T-helper 17 cell (primary cell): ENCODE results near the gene GALNT1. TPM values are rescaled to one million over a fixed set of nuclear protein-coding genes. Genes with fewer than 3 reads are reported as not detected.
A peak's percentile ranks its signal among the peaks of the same experiment; 100 is the strongest.

ENCODE experiments used
- ATAC-seq: fragments of 150-1000 bp; cut with Tn5 transposase; 2 replicates; pipeline ENCODE4 v1.10.0; 2021; ENCODE audit warnings: mild to moderate bottlenecking, moderate library complexity
- DNase-seq, 3 donors: peaks; one replicate each; pipeline versions ENCODE4 v3.0.0 to v3.0.0-alpha.2; 2020 to 2021
- H3K9me3 ChIP-seq: one replicate; pipeline ENCODE4 v1.7.0; 2013; ENCODE audit warnings: low read length, mild to moderate bottlenecking; ENCODE audit not compliant: control insufficient read depth, poor library complexity, severe bottlenecking
- H3K27ac Mint-ChIP-seq: one replicate; pipeline ENCODE4 v1.8.0; 2022; ENCODE audit warnings: mild to moderate bottlenecking, moderate library complexity, mixed read lengths
- H3K27me3 Mint-ChIP-seq: one replicate; pipeline ENCODE4 v1.8.0; 2022; ENCODE audit warnings: mixed read lengths
- H3K36me3 Mint-ChIP-seq: one replicate; pipeline ENCODE4 v1.8.0; 2022; ENCODE audit warnings: low read depth, mixed read lengths
- H3K4me1 Mint-ChIP-seq: one replicate; pipeline ENCODE4 v1.8.0; 2022; ENCODE audit warnings: mild to moderate bottlenecking, mixed read lengths
- H3K4me3 Mint-ChIP-seq: one replicate; pipeline ENCODE4 v1.8.0; 2022; ENCODE audit warnings: mild to moderate bottlenecking, moderate library complexity, mixed read lengths
- total RNA-seq, 4 donors: library from RNA in 2 of 4; stranded (reverse) in 2 of 4; gene quantifications; one replicate each; pipeline ENCODE4 v1.2.3 and lab custom pipeline; 2022 to 2026

The GALNT1 gene
- total RNA-seq, 2 donors from 2014 or later, result 23.7 to 28.3 TPM

- H3K4me3 Mint-ChIP-seq, result peak overlapping the region; percentile 25
- DNase-seq (no peak), ATAC-seq (no peak)
- no peak overlapping the region for H3K27ac Mint-ChIP-seq
- peaks cover 20% of the 10 kb centered on the region for H3K4me1 Mint-ChIP-seq
- no peaks in the 10 kb centered on the region for H3K9me3 ChIP-seq
- H3K36me3 Mint-ChIP-seq, result peaks cover 5% of the 10 kb centered on the region
- no peaks in the 10 kb centered on the region for H3K27me3 Mint-ChIP-seq
These were observed 8.0 kb downstream of the GALNT1 start for GRCh38 chr18:35589546-35589945.

- DNase-seq, result no peak
- no peak for ATAC-seq
- Mint-ChIP-seq H3K4me3 (no peak overlapping the region), H3K27me3 (no peaks in the 10 kb centered on the region), H3K4me1 (peaks cover 20% of the 10 kb centered on the region), H3K27ac (no peak overlapping the region), H3K36me3 (peaks cover 5% of the 10 kb centered on the region)
- H3K9me3 ChIP-seq, result no peaks in the 10 kb centered on the region
These were observed 9.4 kb downstream of the GALNT1 start for GRCh38 chr18:35590935-35591334.

GRCh38 chr18:35592298-35592697, 10.8 kb downstream of the GALNT1 start:
- no peaks in the 10 kb centered on the region for H3K9me3 ChIP-seq
- peaks cover 5% of the 10 kb centered on the region for H3K36me3 Mint-ChIP-seq
- ATAC-seq (peak; percentile 37), DNase-seq (no peak)
- H3K27ac Mint-ChIP-seq, result no peak overlapping the region
- H3K27me3 Mint-ChIP-seq, result no peaks in the 10 kb centered on the region
- no peak overlapping the region for H3K4me3 Mint-ChIP-seq
- H3K4me1 Mint-ChIP-seq, result peaks cover 17% of the 10 kb centered on the region

- Mint-ChIP-seq H3K4me3 (no peak overlapping the region), H3K27me3 (no peaks in the 10 kb centered on the region), H3K27ac (no peak overlapping the region), H3K36me3 (peaks cover 3% of the 10 kb centered on the region), H3K4me1 (peaks cover 15% of the 10 kb centered on the region)
- no peaks in the 10 kb centered on the region for H3K9me3 ChIP-seq
- DNase-seq (no peak), ATAC-seq (no peak)
These were observed 12.3 kb downstream of the GALNT1 start for GRCh38 chr18:35593859-35594258.

- peaks cover 2% of the 10 kb centered on the region for H3K36me3 Mint-ChIP-seq
- ATAC-seq (no peak), DNase-seq (no peak)
- peaks cover 10% of the 10 kb centered on the region for H3K4me1 Mint-ChIP-seq
- H3K9me3 ChIP-seq, result peaks cover 9% of the 10 kb centered on the region
- H3K27ac Mint-ChIP-seq, result no peak overlapping the region
- H3K27me3 Mint-ChIP-seq, result no peaks in the 10 kb centered on the region
- H3K4me3 Mint-ChIP-seq, result no peak overlapping the region
These were observed 16.2 kb downstream of the GALNT1 start for GRCh38 chr18:35597758-35598157.

GRCh38 chr18:35602193-35602820, 20.8 kb downstream of the GALNT1 start:
- Mint-ChIP-seq H3K4me3 (no peak overlapping the region), H3K4me1 (peaks cover 7% of the 10 kb centered on the region), H3K27me3 (no peaks in the 10 kb centered on the region), H3K27ac (no peak overlapping the region), H3K36me3 (peaks cover 2% of the 10 kb centered on the region)
- no peak for ATAC-seq
- H3K9me3 ChIP-seq, result peaks cover 9% of the 10 kb centered on the region
- DNase-seq, result no peak

GRCh38 chr18:35603008-35603407, 21.5 kb downstream of the GALNT1 start:
- peaks cover 2% of the 10 kb centered on the region for H3K36me3 Mint-ChIP-seq

GRCh38 chr18:35603528-35603927, 22.0 kb downstream of the GALNT1 start:
- ATAC-seq (no peak), DNase-seq (no peak)
- H3K36me3 Mint-ChIP-seq, result no peaks in the 10 kb centered on the region
- H3K4me1 Mint-ChIP-seq, result peaks cover 12% of the 10 kb centered on the region
- no peak overlapping the region for H3K27ac Mint-ChIP-seq
- peaks cover 9% of the 10 kb centered on the region for H3K9me3 ChIP-seq
- no peaks in the 10 kb centered on the region for H3K27me3 Mint-ChIP-seq
- no peak overlapping the region for H3K4me3 Mint-ChIP-seq

More at GRCh38 chr18:35603008-35603407, 21.5 kb downstream of the GALNT1 start:
- no peak overlapping the region for H3K27ac Mint-ChIP-seq
- no peak overlapping the region for H3K4me3 Mint-ChIP-seq
- H3K4me1 Mint-ChIP-seq, result peaks cover 10% of the 10 kb centered on the region
- no peaks in the 10 kb centered on the region for H3K27me3 Mint-ChIP-seq
- H3K9me3 ChIP-seq, result peaks cover 9% of the 10 kb centered on the region
- no peak for ATAC-seq
- no peak for DNase-seq

- no peaks in the 10 kb centered on the region for H3K36me3 Mint-ChIP-seq
- no peak overlapping the region for H3K27ac Mint-ChIP-seq
- no peak overlapping the region for H3K4me3 Mint-ChIP-seq
- H3K4me1 Mint-ChIP-seq, result peaks cover 12% of the 10 kb centered on the region
- DNase-seq (no peak), ATAC-seq (no peak)
- H3K9me3 ChIP-seq, result peaks cover 9% of the 10 kb centered on the region
- H3K27me3 Mint-ChIP-seq, result no peaks in the 10 kb centered on the region
These were observed 22.8 kb downstream of the GALNT1 start for GRCh38 chr18:35604369-35604768.

GRCh38 chr18:35605686-35606417, 24.3 kb downstream of the GALNT1 start:
- peaks cover 12% of the 10 kb centered on the region for H3K4me1 Mint-ChIP-seq
- H3K27ac Mint-ChIP-seq, result peak overlapping the region; percentile 17
- H3K9me3 ChIP-seq, result peaks cover 9% of the 10 kb centered on the region
- DNase-seq (no peak), ATAC-seq (peak; percentile 32)
- no peak overlapping the region for H3K4me3 Mint-ChIP-seq
- H3K36me3 Mint-ChIP-seq, result no peaks in the 10 kb centered on the region
- no peaks in the 10 kb centered on the region for H3K27me3 Mint-ChIP-seq

- DNase-seq, result no peak
These were observed 27.7 kb downstream of the GALNT1 start for GRCh38 chr18:35609236-35609635.

GRCh38 chr18:35610089-35610488, 28.5 kb downstream of the GALNT1 start:
- no peaks in the 10 kb centered on the region for H3K9me3 ChIP-seq
- DNase-seq (no peak), ATAC-seq (no peak)
- Mint-ChIP-seq H3K27me3 (no peaks in the 10 kb centered on the region), H3K4me3 (no peak overlapping the region), H3K36me3 (no peaks in the 10 kb centered on the region), H3K4me1 (peaks cover 12% of the 10 kb centered on the region), H3K27ac (no peak overlapping the region)

More at GRCh38 chr18:35609236-35609635, 27.7 kb downstream of the GALNT1 start:
- Mint-ChIP-seq H3K4me1 (peaks cover 12% of the 10 kb centered on the region), H3K27me3 (no peaks in the 10 kb centered on the region), H3K36me3 (no peaks in the 10 kb centered on the region), H3K27ac (no peak overlapping the region), H3K4me3 (no peak overlapping the region)
- no peak for ATAC-seq
- no peaks in the 10 kb centered on the region for H3K9me3 ChIP-seq

- no peak overlapping the region for H3K4me3 Mint-ChIP-seq
- ATAC-seq (no peak), DNase-seq (no peak)
- H3K4me1 Mint-ChIP-seq, result peaks cover 15% of the 10 kb centered on the region
- H3K9me3 ChIP-seq, result no peaks in the 10 kb centered on the region
- no peaks in the 10 kb centered on the region for H3K36me3 Mint-ChIP-seq
- no peaks in the 10 kb centered on the region for H3K27me3 Mint-ChIP-seq
- no peak overlapping the region for H3K27ac Mint-ChIP-seq
These were observed 29.2 kb downstream of the GALNT1 start for GRCh38 chr18:35610724-35611123.

- H3K9me3 ChIP-seq, result no peaks in the 10 kb centered on the region
- no peak overlapping the region for H3K4me3 Mint-ChIP-seq
- no peaks in the 10 kb centered on the region for H3K27me3 Mint-ChIP-seq
- ATAC-seq, result no peak
- peaks cover 14% of the 10 kb centered on the region for H3K4me1 Mint-ChIP-seq
- H3K36me3 Mint-ChIP-seq, result no peaks in the 10 kb centered on the region
- peak overlapping the region; percentile 11 for H3K27ac Mint-ChIP-seq
- no peak for DNase-seq
These were observed 30.0 kb downstream of the GALNT1 start for GRCh38 chr18:35611518-35611917.
